Suprapubic skin (tissue), 3 donors: Measurements from ENCODE around the gene GLYR1.

Source experiments
- CTCF ChIP-seq, 2 donors: fragments of 200-600 bp in 1 of 2; fragments of 450-650 bp in 1 of 2; sonication (generic) in 1 of 2; IDR thresholded peaks; one replicate each; pipeline ENCODE4 v1.5.1; 2016 to 2019; ENCODE audit warnings: antibody characterized with exemption in 2 of 2, mild to moderate bottlenecking in 1 of 2, moderate library complexity in 1 of 2
- POLR2A ChIP-seq, 2 donors: fragments of 450-650 bp; IDR thresholded peaks; one replicate each; pipeline ENCODE4 v1.6.1; 2017; ENCODE audit warnings: antibody characterized with exemption in 2 of 2, mild to moderate bottlenecking in 2 of 2, moderate library complexity in 2 of 2

DNA sequence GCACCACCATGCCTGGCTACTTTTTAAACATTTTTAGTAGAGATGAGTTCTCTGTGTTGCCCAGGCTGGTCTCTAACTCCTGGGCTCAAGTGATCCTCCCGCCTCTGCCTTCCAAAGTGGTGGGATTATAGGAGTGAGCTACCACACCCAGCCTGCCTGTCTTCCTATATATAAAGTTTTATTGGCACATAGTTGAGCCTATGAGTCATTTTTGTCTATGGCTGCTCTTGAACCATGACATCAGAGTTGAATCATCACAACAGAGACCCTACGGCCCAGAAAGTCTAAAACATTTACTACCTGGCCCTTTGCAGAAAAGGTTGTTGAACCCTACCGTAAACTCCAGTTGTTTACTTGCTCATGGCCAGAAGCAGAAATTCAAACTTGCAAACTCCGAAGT, 66.9 kb downstream of the GLYR1 start:
- no peak for TF ChIP-seq CTCF (IDR thresholded peaks at IDR 0.05)
- TF ChIP-seq POLR2A (IDR thresholded peaks at IDR 0.05), result no peak
